ENCODE data around the gene FOXN3. TPM values are rescaled to one million over a fixed set of nuclear protein-coding genes. Genes with fewer than 3 reads are reported as not detected.

Gene FOXN3
- total RNA-seq, 6 experiments from 2014 or later, result 31.9 to 43.4 (median 37.9) TPM

DNA sequence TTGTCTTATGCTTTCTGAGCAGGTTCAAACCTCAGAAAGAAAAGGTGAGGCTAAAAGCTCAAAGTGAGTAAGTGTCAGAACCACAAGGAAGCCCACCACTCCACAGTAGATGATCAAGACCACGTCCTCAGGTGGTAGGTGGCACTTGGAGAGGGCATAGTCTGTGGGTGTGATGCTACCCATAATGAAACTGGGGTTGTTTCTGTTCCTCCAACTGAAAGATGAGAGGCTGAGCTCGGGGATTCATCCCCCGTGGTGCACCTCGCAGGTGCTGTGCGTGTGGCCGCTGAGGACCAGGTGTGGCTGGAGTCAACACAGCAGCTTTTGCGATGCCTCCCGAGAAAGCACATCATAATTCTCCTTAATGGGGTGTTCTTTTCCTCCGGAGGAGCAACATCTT is 306.9 kb downstream of the FOXN3 start:
- Mint-ChIP-seq H3K4me3 (no peak overlapping the region), H3K4me1 (ENCODE audit: low read depth) (peaks cover 8% of the 10 kb centered on the region), H3K9me3 (no peaks in the 10 kb centered on the region), H3K27ac (no peak overlapping the region), H3K27me3 (ENCODE audit: insufficient read depth) (peaks cover 24% of the 10 kb centered on the region), H3K36me3 (ENCODE audit: low read depth) (no peaks in the 10 kb centered on the region)
- DNase-seq, result no peak
- TF ChIP-seq, protein P1, sequence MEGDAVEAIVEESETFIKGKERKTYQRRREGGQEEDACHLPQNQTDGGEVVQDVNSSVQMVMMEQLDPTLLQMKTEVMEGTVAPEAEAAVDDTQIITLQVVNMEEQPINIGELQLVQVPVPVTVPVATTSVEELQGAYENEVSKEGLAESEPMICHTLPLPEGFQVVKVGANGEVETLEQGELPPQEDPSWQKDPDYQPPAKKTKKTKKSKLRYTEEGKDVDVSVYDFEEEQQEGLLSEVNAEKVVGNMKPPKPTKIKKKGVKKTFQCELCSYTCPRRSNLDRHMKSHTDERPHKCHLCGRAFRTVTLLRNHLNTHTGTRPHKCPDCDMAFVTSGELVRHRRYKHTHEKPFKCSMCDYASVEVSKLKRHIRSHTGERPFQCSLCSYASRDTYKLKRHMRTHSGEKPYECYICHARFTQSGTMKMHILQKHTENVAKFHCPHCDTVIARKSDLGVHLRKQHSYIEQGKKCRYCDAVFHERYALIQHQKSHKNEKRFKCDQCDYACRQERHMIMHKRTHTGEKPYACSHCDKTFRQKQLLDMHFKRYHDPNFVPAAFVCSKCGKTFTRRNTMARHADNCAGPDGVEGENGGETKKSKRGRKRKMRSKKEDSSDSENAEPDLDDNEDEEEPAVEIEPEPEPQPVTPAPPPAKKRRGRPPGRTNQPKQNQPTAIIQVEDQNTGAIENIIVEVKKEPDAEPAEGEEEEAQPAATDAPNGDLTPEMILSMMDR (IDR thresholded peaks at IDR 0.05), result no peak

DNA sequence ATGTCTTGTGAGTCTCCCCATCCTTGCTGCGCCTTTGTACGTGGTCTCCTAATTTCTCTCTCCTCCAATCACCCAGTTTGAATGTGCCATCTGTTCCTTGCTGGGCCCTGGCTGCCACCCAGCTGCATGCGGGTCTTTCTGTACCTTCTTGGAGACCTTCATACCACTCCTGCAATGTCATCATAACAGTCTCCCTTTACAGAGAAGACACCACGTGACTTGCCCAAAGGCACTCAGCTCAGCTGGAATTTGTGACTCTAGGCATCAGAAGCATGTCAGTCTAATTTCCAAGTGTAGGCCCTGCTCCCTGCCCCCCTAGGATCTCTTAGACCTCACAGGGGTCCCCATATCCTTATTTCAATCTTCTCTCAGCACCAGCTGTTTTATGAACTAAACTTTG is 308.4 kb downstream of the FOXN3 start:
- Mint-ChIP-seq H3K9me3 (no peaks in the 10 kb centered on the region), H3K4me3 (no peak overlapping the region), H3K27ac (no peak overlapping the region), H3K36me3 (ENCODE audit: low read depth) (no peaks in the 10 kb centered on the region), H3K4me1 (ENCODE audit: low read depth) (peaks cover 8% of the 10 kb centered on the region), H3K27me3 (ENCODE audit: insufficient read depth) (peaks cover 33% of the 10 kb centered on the region)
- TF ChIP-seq, protein P1 (IDR thresholded peaks at IDR 0.05), result no peak
- DNase-seq, result no peak

DNA sequence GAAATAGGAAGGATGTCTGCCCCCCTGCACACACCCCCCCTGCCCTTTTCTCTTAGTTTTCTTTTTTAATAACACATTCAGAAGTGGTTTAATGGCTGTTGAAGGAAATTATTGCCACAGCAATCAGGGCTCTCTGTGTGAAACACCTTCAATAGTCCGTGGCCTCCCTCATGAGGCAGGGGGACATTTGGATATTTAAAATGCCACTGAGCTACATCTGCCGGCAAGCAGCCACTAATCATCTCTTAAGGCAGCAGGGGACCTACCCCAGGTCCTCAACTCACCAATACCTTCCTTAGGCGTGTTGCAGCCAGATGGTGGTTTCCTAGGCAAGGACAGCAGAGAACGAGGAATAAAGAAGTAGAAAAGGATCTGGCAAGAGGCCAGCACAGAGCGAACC is 309.4 kb downstream of the FOXN3 start:
- no peak overlapping the region for H3K4me3 Mint-ChIP-seq
- TF ChIP-seq, protein P1 (IDR thresholded peaks at IDR 0.05), result no peak
- H3K4me1 Mint-ChIP-seq (ENCODE audit: low read depth), result peaks cover 8% of the 10 kb centered on the region
- peaks cover 39% of the 10 kb centered on the region for H3K27me3 Mint-ChIP-seq (ENCODE audit: insufficient read depth)
- H3K9me3 Mint-ChIP-seq, result no peaks in the 10 kb centered on the region
- no peaks in the 10 kb centered on the region for H3K36me3 Mint-ChIP-seq (ENCODE audit: low read depth)
- no peak for DNase-seq
- H3K27ac Mint-ChIP-seq, result no peak overlapping the region

Measured in HFFc6 (cell line).